HFFc6 (cell line): ENCODE data around the gene MINAR1. TPM values are rescaled to one million over a fixed set of nuclear protein-coding genes. Genes with fewer than 3 reads are reported as not detected.
A peak's percentile ranks its signal among the peaks of the same experiment; 100 is the strongest.

Experiments used
- DNase-seq: peaks from one replicate; pipeline ENCODE4 v3.0.0-alpha.2; 2018
- H3K27ac Mint-ChIP-seq: 2 replicates; pipeline ENCODE4 v1.8.0; 2020; ENCODE audit warnings: mild to moderate bottlenecking, mixed read lengths
- H3K27me3 Mint-ChIP-seq: 2 replicates; pipeline ENCODE4 v1.8.0; 2021; ENCODE audit warnings: mild to moderate bottlenecking, moderate library complexity, mixed read lengths; ENCODE audit not compliant: insufficient read depth
- H3K36me3 Mint-ChIP-seq: 2 replicates; pipeline ENCODE4 v1.8.0; 2021; ENCODE audit warnings: low read depth, mixed read lengths
- H3K4me1 Mint-ChIP-seq: 2 replicates; pipeline ENCODE4 v1.8.0; 2020; ENCODE audit warnings: low read depth, mixed read lengths
- H3K4me3 Mint-ChIP-seq: 2 replicates; pipeline ENCODE4 v1.8.0; 2020; ENCODE audit warnings: mild to moderate bottlenecking, moderate library complexity, mixed read lengths
- H3K9me3 Mint-ChIP-seq: 2 replicates; pipeline ENCODE4 v1.8.0; 2020; ENCODE audit warnings: mild to moderate bottlenecking, mixed read lengths
- total RNA-seq, 6 experiments: library from RNA; stranded (reverse); fragmentation: NEBNext Ultra II Directional; extraction: Animal tissue kit (Norgen Biotek cat#: 25700); gene quantifications; 2 replicates in 1 of 6; 3 replicates in 5 of 6; pipeline ENCODE4 v1.2.3, GENCODE V29; 2021
- TF ChIP-seq, protein P1 (sequence below): fragments of 200-600 bp; sonication (generic); IDR thresholded peaks from 2 replicates; pipeline ENCODE4 v1.5.0; 2021; ENCODE audit warnings: antibody characterized with exemption, mild to moderate bottlenecking

MINAR1 gene
- total RNA-seq, 6 experiments from 2014 or later, result 0.35 to 0.62 (median 0.52) TPM

DNA sequence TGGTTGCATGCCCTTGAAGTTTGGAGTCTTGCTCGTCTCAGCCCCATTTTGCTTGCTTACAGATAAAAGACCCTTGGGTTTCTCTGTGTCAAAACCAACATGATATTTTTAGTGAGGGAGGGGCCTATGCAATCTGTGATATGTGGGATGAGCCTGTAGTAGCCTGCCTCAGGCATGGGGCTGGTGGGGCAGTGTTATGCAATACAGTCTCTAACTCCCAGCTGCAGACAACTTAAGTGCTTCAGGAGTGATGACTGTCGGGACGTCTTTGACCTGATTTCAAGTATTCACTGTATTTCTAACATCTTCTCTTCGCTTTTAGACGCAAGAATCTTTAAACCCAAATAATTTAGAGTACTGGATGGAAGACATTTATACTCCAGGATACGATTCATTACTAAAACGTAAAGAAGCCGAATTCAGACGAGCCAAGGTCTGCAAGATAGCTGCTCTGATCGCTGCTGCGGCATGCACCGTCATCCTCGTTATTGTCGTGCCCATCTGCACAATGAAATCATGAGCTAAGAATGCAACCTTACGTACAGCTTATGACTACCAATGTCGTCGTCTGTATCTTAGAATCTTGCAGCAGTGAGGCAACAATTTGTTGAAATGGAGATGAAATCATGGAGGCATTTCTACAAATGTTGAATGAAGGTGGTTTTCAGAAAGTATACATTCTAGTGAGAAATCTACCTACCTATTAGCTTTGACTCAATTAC is 35.9 kb downstream of the MINAR1 start:
- Mint-ChIP-seq H3K4me1 (no peaks in the 10 kb centered on the region), H3K27ac (no peak overlapping the region), H3K36me3 (no peaks in the 10 kb centered on the region), H3K9me3 (no peaks in the 10 kb centered on the region), H3K27me3 (no peaks in the 10 kb centered on the region), H3K4me3 (no peak overlapping the region)
- DNase-seq, result no peak
- TF ChIP-seq, protein P1, sequence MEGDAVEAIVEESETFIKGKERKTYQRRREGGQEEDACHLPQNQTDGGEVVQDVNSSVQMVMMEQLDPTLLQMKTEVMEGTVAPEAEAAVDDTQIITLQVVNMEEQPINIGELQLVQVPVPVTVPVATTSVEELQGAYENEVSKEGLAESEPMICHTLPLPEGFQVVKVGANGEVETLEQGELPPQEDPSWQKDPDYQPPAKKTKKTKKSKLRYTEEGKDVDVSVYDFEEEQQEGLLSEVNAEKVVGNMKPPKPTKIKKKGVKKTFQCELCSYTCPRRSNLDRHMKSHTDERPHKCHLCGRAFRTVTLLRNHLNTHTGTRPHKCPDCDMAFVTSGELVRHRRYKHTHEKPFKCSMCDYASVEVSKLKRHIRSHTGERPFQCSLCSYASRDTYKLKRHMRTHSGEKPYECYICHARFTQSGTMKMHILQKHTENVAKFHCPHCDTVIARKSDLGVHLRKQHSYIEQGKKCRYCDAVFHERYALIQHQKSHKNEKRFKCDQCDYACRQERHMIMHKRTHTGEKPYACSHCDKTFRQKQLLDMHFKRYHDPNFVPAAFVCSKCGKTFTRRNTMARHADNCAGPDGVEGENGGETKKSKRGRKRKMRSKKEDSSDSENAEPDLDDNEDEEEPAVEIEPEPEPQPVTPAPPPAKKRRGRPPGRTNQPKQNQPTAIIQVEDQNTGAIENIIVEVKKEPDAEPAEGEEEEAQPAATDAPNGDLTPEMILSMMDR, result no peak

DNA sequence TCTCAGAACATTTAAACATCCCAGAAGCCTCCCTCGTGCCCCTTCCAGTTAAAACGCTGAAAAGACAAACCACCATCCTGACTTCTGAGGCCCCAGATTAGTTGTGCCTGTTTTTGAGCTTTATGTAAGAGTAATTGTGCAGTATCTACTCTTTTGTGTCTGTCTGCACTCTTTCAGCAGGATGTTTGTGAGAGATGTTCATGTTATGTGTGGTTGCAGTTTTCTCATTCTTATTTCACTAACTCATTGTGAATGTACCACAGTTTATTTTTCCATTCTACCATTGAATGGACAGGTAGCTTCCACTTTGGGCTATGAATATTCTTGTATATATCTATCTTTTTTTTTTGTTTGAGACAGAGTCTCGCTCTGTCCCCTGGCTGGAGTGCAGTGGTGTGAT is 40.3 kb downstream of the MINAR1 start:
- Mint-ChIP-seq H3K4me3 (no peak overlapping the region), H3K27me3 (peaks cover 4% of the 10 kb centered on the region; the same call in 1 of the 2 replicates), H3K36me3 (no peaks in the 10 kb centered on the region), H3K4me1 (peaks cover 10% of the 10 kb centered on the region; the same call in 1 of the 2 replicates), H3K9me3 (no peaks in the 10 kb centered on the region), H3K27ac (no peak overlapping the region)
- TF ChIP-seq, protein P1, result no peak
- DNase-seq, result no peak

DNA sequence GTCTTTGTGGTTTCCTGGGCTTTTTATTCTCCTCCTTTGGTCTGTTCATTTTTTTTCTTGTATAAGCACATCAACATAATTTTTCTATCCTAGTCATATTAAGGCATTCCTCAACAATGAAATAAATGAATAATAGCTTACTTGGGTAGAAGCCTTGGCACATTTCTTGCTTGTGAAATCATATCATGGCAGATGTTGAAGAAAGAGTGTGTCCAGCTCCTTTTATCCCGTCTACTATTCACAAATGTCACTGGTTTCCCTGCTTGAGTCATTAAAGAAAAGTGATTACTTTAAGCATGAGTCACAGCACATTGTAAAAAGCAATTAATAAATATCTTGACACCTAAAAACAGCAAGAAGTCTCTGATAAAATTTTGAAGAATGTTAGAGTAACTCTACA is 42.1 kb downstream of the MINAR1 start:
- TF ChIP-seq, protein P1, result no peak
- no peaks in the 10 kb centered on the region for H3K36me3 Mint-ChIP-seq
- H3K4me1 Mint-ChIP-seq, result peaks cover 10% of the 10 kb centered on the region; the same call in 1 of the 2 replicates
- no peak for DNase-seq
- no peak overlapping the region for H3K27ac Mint-ChIP-seq
- H3K4me3 Mint-ChIP-seq, result no peak overlapping the region
- no peaks in the 10 kb centered on the region for H3K9me3 Mint-ChIP-seq
- H3K27me3 Mint-ChIP-seq, result peaks cover 6% of the 10 kb centered on the region; the same call in 1 of the 2 replicates

DNA sequence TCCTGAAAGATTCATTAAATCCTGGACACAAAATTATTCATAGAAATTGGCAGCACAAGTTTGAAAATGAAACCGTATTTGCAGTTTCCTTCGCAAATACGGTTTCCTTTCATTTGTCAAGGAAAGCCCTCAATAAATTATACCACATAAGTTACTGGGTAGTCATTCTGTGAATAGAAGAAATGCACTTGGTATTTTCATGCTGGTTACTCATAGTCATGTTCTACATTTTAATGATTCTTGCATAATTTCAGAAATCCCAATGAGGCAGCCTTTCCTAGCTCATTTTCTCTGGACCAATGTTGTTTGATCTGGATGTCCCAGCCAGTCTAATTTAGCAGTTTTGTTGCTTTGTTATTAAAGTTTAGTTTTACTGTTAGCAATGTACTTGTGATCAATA is 43.2 kb downstream of the MINAR1 start:
- no peaks in the 10 kb centered on the region for H3K9me3 Mint-ChIP-seq
- peaks cover 10% of the 10 kb centered on the region; the same call in 1 of the 2 replicates for H3K4me1 Mint-ChIP-seq
- H3K27ac Mint-ChIP-seq, result no peak overlapping the region
- H3K36me3 Mint-ChIP-seq, result no peaks in the 10 kb centered on the region
- peak; percentile 6 for DNase-seq
- no peak overlapping the region for H3K4me3 Mint-ChIP-seq
- TF ChIP-seq, protein P1, result no peak
- peaks cover 7% of the 10 kb centered on the region; the same call in 1 of the 2 replicates for H3K27me3 Mint-ChIP-seq

DNA sequence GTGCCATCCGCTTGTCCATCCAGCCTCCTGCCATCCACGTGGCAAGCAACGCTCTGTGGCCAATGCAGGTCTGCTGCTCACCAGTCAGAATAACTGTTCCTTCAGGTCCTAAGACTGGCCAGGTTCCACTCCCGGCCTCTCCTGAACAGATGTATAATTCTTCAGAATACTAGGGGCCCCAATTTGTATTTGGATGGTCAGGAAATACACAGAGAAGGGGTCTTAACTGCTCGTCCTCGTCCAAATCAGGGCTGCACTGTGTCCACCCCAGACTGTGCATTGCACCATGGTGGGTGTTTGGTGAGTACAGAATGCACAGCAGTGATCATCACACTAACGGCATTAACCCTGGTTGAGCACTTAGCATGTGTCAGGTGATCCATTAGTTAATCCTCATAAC is 46.0 kb downstream of the MINAR1 start:
- H3K4me1 Mint-ChIP-seq, result peaks cover 10% of the 10 kb centered on the region; the same call in 1 of the 2 replicates
- TF ChIP-seq, protein P1, result no peak
- H3K27me3 Mint-ChIP-seq, result peaks cover 7% of the 10 kb centered on the region; the same call in 1 of the 2 replicates
- H3K4me3 Mint-ChIP-seq, result no peak overlapping the region
- no peak for DNase-seq
- H3K36me3 Mint-ChIP-seq, result no peaks in the 10 kb centered on the region
- H3K9me3 Mint-ChIP-seq, result no peaks in the 10 kb centered on the region
- H3K27ac Mint-ChIP-seq, result no peak overlapping the region
